GM12891 (cell line): ENCODE data around the gene SERINC2.

Experiments
- DNase-seq: peaks from one replicate; pipeline ENCODE4 v3.0.0; 2011; ENCODE audit warnings: low spot score; ENCODE audit not compliant: insufficient read length
- FAIRE-seq: peaks from 2 replicates; lab custom pipeline; 2011; peaks lifted over from hg19 to GRCh38; lab: Jason Lieb, UNC
- PAX5 ChIP-seq: IDR thresholded peaks from 2 replicates; pipeline ENCODE4 v1.6.1; 2011; ENCODE audit warnings: low read length, moderate library complexity, mild to moderate bottlenecking; ENCODE audit not compliant: insufficient read depth, severe bottlenecking
- POLR2A ChIP-seq: IDR thresholded peaks from 2 replicates; pipeline ENCODE4 v1.6.1; 2011; ENCODE audit warnings: low read depth, low read length, control low read depth
- POLR2AphosphoS5 ChIP-seq: IDR thresholded peaks from 2 replicates; pipeline ENCODE4 v1.6.1; 2011; ENCODE audit warnings: low read depth, low read length, control low read depth
- POU2F2 ChIP-seq: IDR thresholded peaks from 2 replicates; pipeline ENCODE4 v1.6.1; 2011; ENCODE audit warnings: low read depth, mild to moderate bottlenecking, control low read depth, low read length, moderate library complexity
- SPI1 ChIP-seq: IDR thresholded peaks from 2 replicates; pipeline ENCODE4 v1.6.1; 2011; ENCODE audit warnings: low read depth, low read length, control low read depth
- TAF1 ChIP-seq: IDR thresholded peaks from 2 replicates; pipeline ENCODE4 v1.6.1; 2011; ENCODE audit warnings: low read depth, low read length, control low read depth

Gene SERINC2

DNA sequence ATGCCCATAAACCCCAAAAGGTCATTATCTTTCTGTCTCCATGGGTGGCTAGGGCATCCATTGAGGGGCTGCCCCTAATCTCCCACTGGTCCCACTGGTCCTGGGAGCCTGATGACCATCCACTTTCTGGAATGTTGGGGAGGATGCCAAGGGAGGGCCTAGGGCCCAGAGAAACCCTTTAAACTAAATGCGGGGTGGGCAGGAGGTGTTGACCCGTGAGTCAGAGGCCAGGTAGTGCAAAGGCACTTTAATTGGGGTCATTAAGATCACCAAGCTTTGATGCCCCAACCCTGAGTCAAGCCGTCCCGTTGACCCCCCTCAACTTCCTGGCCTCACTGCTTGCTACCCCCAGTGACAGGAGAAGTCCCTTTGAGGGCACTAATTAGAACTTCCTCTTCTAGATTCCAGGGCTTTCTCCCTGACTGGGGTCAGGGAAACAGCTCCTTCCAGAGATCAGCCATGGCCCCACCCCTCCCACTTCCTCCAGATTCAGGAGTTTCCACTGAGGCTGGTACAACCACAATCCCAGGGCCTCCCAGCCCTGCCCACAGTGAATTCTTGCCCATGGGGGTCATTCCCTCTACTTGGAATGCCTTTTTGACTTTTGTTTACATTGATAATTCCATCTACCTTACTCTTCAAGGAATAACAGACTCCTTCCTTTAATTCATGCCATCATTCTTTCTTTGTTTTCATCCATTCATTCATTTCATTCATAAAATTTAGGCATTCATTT is 15.5 kb upstream of the SERINC2 start:
- TF ChIP-seq POLR2AphosphoS5 (no peak), PAX5 (no peak), SPI1 (no peak), POU2F2 (no peak), TAF1 (no peak), POLR2A (no peak)
- DNase-seq (no peak), FAIRE-seq (no peak)

DNA sequence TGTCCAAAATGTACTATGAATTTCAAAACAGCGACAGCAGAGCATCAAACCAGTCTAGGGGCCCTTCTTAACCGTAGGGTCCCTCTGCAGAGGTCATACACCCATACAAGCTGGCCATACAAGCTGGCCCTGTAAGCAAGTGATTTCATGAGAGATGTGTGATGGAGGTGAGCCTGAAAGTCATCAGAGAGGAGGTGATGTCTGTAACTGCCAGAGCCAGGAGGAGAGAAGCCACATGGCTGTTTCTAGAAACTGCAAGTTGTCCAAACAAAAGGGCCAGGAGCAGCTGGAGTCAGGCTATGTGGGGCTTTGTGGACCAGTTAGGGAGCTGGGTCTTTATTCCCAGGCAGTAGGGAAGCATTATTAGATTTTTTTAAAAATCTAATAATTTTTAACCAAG is 14.8 kb upstream of the SERINC2 start:
- DNase-seq, result no peak
- FAIRE-seq, result no peak
- no peak for TF ChIP-seq POU2F2
- no peak for TF ChIP-seq POLR2AphosphoS5
- TF ChIP-seq TAF1, result no peak
- no peak for TF ChIP-seq SPI1
- no peak for TF ChIP-seq PAX5
- TF ChIP-seq POLR2A, result no peak

DNA sequence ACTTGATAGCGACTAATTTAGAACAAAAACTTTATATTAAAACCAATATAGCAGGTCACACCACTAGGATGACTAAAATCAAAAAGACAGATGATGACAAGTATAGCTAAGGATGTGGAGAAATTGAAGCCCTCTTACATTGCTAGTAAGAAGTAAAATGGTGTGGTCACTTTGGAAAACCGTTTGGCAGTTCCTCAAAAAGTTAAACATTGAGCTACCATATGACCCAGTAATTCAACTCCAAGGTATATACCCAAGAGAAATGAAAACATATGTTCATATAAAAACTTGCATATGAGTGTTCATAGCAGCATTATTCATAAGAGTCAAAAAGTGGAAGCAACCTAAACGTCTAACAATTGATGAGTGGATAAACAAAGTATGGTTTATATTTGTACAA is 13.0 kb upstream of the SERINC2 start:
- no peak for TF ChIP-seq POLR2A
- no peak for TF ChIP-seq POLR2AphosphoS5
- DNase-seq (no peak), FAIRE-seq (no peak)

DNA sequence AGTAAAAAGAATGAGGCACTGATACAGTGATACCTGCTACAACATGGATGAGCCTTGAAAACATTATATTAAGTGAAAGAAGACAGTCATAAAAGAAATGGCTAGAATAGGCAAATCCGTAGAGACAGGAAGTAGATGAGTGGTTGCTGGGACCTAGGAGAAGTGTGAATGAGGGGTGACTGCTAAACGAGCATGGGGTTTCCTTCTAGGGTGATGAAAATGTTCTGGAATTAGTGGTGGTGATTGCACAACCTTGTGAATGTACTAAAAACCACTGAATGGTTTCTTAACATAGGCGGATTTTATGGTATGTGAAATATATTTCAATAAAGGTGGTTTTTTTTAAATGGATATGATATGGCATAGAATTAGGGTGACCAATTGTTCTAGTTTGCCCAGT is 12.6 kb upstream of the SERINC2 start:
- FAIRE-seq (no peak), DNase-seq (no peak)
- TF ChIP-seq POU2F2 (no peak), SPI1 (no peak), PAX5 (no peak), POLR2AphosphoS5 (no peak), TAF1 (no peak), POLR2A (no peak)

DNA sequence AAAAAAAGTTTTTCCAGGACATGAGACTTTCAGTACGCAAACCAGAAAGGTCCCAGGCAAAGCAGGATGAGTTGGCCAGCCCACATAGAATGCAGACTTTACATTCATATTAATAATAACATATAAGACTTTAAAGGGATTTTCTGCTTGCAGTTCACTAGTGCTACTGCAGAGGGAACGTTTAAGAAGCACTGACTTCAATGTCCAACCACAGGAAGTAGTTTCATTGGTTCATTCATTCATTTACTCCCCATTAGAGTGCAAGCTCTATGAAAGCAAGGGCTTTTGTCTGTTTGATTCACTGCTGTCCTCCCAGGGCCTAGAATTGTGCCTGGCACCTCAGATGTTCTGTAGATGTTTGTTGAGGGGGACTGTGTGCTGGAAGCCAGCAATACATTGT is 11.8 kb upstream of the SERINC2 start:
- TF ChIP-seq POU2F2, result no peak
- TF ChIP-seq SPI1, result no peak
- no peak for TF ChIP-seq POLR2A
- TF ChIP-seq POLR2AphosphoS5, result no peak
- TF ChIP-seq PAX5, result no peak
- no peak for TF ChIP-seq TAF1
- DNase-seq (no peak), FAIRE-seq (no peak)

DNA sequence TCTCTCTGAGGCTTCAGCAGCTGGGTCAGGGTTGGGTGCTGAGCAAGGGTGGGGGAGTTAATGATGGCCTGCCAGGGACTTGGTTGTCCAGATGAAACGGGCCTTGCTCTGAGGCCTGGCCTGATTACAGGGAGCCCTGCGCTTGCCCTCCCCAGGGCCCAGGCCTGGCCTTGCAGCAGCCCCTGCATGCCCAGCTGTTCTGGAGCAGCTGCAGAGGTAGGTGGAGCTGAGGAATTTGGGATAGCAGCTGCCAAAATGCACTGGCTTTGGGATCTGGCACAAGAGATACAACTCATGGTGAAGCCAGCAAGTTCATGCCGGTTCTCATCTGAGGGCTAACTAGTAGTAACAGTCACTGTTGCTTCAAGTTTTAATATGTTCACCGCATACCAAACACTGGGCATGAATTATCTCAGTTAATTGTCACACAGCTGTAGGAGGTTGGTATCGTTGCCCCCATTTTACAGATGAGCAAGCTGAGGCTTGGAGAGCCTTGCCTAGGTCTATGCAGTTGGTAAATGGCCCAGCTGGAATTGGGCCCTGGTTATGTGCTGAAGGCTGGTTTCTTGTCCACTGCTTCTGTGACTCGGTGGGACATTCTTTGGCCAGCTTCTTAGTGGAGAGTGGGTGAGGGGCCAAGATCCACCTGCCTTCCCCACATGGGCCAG is 7.3 kb upstream of the SERINC2 start:
- FAIRE-seq (no peak), DNase-seq (no peak)
- TF ChIP-seq TAF1, result no peak
- TF ChIP-seq SPI1, result no peak
- no peak for TF ChIP-seq POLR2AphosphoS5

DNA sequence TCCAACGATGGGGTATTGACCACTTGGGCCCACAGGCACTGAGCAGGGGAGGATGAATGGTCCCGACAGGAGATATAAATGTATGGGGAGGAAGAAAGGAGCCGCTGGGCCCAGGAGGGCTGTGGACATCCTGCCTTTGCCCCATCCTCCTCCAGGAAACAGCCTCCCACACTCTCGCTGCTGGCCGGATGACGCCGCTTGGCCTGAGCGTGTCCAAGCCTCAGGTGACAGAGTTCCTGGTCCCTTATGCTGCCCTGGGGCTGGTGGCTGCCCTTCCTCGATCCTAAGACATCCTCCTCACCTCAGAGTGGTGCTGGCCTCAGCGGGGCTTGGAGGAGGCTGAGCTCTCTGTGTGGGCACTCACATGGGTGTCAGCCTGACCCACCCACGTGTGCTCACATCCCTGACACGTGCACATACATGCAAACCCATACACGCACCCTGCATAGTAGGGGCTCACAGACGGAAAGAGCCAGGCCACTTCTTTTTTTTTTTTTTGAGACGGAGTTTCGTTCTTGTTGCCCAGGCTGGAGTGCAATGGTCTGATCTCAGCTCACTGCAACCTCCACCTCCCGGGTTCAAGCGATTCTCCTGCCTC is 5.9 kb upstream of the SERINC2 start:
- DNase-seq (no peak), FAIRE-seq (no peak)
- TF ChIP-seq PAX5 (no peak), POLR2A (no peak), POU2F2 (no peak)

DNA sequence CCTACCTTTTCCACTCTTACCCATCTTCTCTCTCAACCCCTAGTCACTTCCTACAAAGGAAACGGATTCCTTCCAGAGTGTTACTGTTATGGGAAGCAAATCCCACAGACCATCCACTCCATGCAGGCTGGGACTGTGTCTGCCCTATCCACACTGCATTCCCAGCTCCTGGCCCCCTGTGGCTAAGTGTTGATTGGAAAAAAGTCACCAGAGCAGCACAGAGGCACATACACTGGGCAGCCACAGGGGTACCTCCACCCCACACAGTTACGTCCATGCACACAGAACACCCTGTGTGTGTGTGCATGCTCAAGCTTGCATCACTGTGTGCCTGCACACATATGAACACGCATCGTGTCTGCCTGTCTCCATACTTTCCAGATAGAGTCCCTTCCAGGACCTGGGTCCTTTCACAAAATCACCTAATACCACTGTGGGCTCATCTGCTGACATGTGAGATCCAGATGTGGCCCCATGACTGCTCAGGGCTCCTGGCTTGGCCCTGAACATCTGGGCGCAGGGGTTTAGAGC is 4.2 kb upstream of the SERINC2 start:
- FAIRE-seq (no peak), DNase-seq (no peak)
- TF ChIP-seq TAF1, result no peak

DNA sequence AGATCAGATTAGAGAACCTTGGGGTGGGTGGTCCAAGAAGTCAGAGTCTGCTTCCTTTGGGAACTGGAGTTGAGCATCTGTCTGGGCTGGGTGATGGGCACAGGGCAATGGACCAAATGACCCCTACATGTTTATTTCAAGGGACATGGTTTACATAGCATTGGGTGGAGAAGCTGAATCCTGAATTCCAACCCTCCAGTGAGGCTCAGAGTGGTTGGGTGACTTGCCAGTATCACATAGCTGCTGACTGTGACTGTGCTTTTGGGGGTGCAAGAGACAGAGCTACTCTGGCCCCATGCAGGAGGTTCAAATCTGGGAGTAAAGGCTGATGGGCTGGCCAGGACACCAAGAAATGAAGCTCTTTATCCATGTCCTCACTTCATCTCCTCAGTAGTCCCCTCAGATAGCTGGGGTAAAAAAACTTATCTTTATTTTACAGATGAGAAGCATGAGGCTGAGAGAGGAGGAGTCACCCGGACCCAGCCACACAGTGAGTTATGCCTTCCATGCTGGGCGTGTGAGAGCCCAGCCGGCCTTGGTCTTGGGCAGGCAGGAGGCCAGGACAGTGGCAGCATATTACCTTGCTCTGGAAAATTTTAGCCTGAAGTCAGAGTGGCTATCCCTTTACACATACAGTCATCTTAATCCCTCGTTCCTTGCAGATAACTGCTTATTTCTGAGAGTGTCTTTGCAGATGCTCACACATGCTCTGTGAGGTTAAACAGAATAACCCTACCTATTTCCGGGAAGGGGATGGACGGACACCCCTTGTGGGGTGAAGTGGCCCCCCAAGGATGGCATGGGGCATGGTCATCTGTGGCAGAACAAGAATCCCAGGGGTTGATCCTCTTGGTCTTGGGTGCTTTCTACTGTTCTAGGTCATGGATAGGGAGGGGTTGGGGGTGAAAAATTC is 2.8 kb upstream of the SERINC2 start:
- no peak for DNase-seq
- no peak for FAIRE-seq

More for the DNA sequence above, 2.8 kb upstream of the SERINC2 start:
- TF ChIP-seq POLR2A, result no peak
- no peak for TF ChIP-seq TAF1
- no peak for TF ChIP-seq SPI1
- no peak for TF ChIP-seq PAX5
- TF ChIP-seq POLR2AphosphoS5, result no peak
- no peak for TF ChIP-seq POU2F2
